Measurements from ENCODE around the gene MAST1.

MAST1 gene

GRCh38 chr19:12833738-12834565, 4.4 kb upstream of the MAST1 start:
- TF ChIP-seq, protein P1, sequence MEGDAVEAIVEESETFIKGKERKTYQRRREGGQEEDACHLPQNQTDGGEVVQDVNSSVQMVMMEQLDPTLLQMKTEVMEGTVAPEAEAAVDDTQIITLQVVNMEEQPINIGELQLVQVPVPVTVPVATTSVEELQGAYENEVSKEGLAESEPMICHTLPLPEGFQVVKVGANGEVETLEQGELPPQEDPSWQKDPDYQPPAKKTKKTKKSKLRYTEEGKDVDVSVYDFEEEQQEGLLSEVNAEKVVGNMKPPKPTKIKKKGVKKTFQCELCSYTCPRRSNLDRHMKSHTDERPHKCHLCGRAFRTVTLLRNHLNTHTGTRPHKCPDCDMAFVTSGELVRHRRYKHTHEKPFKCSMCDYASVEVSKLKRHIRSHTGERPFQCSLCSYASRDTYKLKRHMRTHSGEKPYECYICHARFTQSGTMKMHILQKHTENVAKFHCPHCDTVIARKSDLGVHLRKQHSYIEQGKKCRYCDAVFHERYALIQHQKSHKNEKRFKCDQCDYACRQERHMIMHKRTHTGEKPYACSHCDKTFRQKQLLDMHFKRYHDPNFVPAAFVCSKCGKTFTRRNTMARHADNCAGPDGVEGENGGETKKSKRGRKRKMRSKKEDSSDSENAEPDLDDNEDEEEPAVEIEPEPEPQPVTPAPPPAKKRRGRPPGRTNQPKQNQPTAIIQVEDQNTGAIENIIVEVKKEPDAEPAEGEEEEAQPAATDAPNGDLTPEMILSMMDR (IDR thresholded peaks at IDR 0.05; ENCODE audit: low read depth, low read length, missing control alignments), result no peak
- H3K4me3 ChIP-seq (ENCODE audit: low read depth, low read length), result peak overlapping the region; percentile 48

DNA sequence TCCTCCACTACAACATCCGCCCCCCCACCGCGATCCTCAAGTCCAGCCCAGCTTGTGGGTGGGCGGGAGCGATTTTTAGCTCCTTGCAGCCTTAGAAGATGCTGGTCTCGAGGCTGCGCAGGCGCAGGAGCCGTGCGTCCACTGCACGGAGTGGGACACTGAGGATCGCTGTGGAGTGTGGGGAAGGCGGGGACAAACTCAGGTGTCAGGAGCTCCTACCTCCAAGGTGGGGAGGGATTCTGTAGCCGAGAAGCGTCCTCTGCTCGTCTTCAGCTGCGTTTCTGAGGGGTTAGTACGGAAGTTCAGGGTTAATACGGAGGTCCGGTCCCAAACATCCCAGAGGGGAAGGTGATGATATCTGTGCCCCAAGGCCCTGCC, 3.8 kb upstream of the MAST1 start, which contains the start of gene RTBDN:
Gene RTBDN, minus strand, starts transcription at position 14 of the 378 bp plus-strand sequence. CDS start 4,600 bp downstream, outside the sequence.
- TF ChIP-seq, protein P1 (IDR thresholded peaks at IDR 0.05; ENCODE audit: low read depth, low read length, missing control alignments), result no peak
- peak within 1 kb of the TSS; percentile 48 for H3K4me3 ChIP-seq (ENCODE audit: low read depth, low read length)
- in situ Hi-C loops (cut with HindIII; ENCODE audit: low sequenced_read_pairs), result no loop called here

More at GRCh38 chr19:12833738-12834565, 4.4 kb upstream of the MAST1 start:
- in situ Hi-C loops (cut with HindIII; ENCODE audit: low sequenced_read_pairs), result no loop called here
- DNase-seq (ENCODE audit: low read depth), result no peak

GRCh38 chr19:12834976-12835757, 3.1 kb upstream of the MAST1 start:
- H3K4me3 ChIP-seq (ENCODE audit: low read depth, low read length), result no peak overlapping the region
- in situ Hi-C loops (cut with HindIII; ENCODE audit: low sequenced_read_pairs), result no loop called here
- TF ChIP-seq, protein P1 (IDR thresholded peaks at IDR 0.05; ENCODE audit: low read depth, low read length, missing control alignments), result no peak

More for the DNA sequence above, 3.8 kb upstream of the MAST1 start, which contains the start of gene RTBDN:
- DNase-seq (ENCODE audit: low read depth), result no peak

DNA sequence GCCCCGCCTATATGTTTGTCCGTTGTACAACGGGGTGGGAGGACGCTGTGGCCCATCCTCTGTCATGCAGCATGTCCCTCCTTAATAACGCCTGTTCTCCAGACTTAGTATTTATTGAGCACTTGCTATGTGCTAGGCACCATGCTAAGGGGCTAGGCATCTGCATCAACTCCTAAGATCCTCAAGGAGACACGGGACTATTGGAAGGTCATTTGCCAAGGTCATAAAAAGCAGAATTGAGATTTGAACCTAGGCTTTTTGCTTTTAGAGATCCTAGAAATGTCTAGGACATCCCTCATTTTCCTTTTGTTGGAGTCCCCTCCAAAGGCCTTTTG, 1.8 kb upstream of the MAST1 start:
- no peak overlapping the region for H3K4me3 ChIP-seq (ENCODE audit: low read depth, low read length)
- in situ Hi-C loops (cut with HindIII; ENCODE audit: low sequenced_read_pairs), result no loop called here
- DNase-seq (ENCODE audit: low read depth), result no peak
- TF ChIP-seq, protein P1 (IDR thresholded peaks at IDR 0.05; ENCODE audit: low read depth, low read length, missing control alignments), result no peak

More at GRCh38 chr19:12834976-12835757, 3.1 kb upstream of the MAST1 start:
- no peak for DNase-seq (ENCODE audit: low read depth)

DNA sequence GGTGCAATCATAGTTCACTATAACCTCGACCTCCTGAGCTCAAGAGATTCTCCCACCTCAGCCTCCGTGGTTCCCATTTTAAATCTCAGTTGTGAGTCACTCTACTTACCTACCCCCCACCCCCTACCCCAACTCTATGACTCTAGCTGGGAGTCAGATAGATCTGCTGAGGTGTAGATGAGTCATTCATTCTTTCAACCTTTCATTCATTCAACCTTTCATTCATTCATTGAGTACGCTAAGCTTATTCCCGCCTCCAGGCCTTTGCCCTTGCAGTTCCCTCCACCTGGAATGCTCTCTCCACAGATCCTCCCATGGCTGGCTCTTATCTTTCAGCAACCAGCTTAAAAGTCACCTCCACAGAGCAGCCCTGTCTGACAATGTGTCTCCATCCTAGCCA, 1.1 kb upstream of the MAST1 start:
- H3K4me3 ChIP-seq (ENCODE audit: low read depth, low read length), result no peak overlapping the region
- DNase-seq (ENCODE audit: low read depth), result no peak
- TF ChIP-seq, protein P1 (IDR thresholded peaks at IDR 0.05; ENCODE audit: low read depth, low read length, missing control alignments), result no peak
- in situ Hi-C loops (cut with HindIII; ENCODE audit: low sequenced_read_pairs), result no loop called here

DNA sequence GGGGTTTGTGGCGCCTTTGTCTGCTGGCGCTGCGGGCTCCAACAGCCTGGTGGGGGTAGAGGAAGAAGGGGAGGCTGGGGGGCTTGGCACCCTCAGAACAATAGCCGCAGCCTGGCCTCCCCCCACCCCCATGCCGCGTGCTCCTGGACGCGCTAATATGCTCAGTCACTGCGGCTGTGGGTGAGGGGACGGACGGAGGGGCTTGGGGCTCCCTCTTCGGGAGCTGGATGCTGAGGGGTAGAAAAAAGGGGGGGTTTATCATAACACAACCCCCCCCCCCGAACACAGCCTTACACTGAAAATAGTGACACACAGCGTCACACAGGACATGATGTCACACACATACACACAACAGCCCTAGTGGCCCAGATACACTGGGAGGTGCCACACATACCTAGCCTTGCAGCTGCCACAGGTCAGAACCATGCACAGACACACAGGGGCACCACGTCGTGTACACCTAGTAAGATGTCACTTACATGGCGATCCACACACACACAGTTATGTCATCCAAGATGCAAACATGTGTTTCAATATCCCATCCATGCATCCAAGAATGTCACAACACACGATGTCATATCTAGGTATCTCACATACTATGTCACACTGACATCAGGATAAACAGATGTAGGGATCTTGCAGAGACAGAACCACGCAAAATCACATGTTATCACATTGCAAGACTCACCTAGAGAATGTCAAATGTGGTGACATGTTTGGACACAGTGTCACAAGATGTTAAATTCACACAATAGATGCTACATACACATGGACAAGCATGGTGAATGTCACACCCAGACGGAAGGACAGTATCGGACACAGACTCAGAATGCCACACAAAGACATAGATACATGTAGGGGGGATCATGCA, 806 bp downstream of the MAST1 start:
- DNase-seq (ENCODE audit: low read depth), result no peak
- H3K4me3 ChIP-seq (ENCODE audit: low read depth, low read length), result no peak overlapping the region
- in situ Hi-C loops (cut with HindIII; ENCODE audit: low sequenced_read_pairs), result no loop called here
- TF ChIP-seq, protein P1 (IDR thresholded peaks at IDR 0.05; ENCODE audit: low read depth, low read length, missing control alignments), result no peak

Data from astrocyte of the cerebellum (primary cell).